ENCODE data around the gene CNN1. TPM values are rescaled to one million over a fixed set of nuclear protein-coding genes. Genes with fewer than 3 reads are reported as not detected.

The CNN1 gene
- total and polyA plus RNA-seq, 2 of the 13 experiments (the other 11 are each of a cell fraction or from before 2014, with no cell fraction given): 0.70 to 1.1 TPM

DNA sequence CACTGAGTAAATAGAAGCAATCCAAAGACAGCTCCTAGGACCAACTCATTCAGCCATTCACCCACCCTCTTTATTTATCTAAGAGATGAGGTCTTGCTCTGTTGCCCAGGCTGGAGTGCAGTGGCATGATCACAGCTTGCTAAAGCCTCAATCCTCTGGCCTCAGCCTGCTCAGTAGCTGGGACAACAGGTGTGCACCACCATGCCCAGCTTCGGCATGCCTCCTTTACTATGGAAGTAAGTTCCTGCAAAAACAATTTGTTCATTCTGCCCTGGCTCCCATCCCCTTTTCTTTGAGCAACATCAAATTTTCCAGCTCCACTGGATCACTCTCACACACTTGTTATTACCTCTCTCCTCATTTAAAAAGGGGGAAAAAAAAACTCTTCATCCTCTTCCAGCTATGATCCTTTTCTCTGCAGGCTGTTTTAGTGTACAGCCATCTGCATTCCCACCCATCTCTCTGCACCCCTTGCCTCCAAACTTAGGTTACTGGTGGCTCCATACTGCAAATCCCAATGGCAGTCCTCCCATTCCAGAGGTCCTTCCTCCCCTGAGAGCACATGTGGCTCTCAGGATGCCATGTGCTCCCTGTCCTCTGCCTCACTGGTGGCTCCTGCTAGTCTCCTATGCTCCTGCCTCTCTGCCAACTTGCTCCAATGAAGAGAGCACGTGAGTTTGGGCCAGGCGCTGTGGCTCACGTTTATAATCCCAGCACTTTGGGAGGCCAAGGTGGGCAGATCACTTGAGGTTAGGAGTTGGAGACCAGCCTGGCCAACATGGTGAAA is 18.2 kb downstream of the CNN1 start:
- Histone ChIP-seq H3K36me3 (replicated peaks in 1 of 2; ENCODE audit: control insufficient read depth in 1 of 2, insufficient read depth in 2 of 2, low read length in 2 of 2) (peaks cover 5 to 15% of the 10 kb centered on the region in 2 experiments; a peak in 4 of 5 replicates), H3K79me2 (ENCODE audit: insufficient read depth, low read length) (peaks cover 32% of the 10 kb centered on the region), H3K4me3 (replicated peaks in 1 of 3; ENCODE audit: insufficient read depth in 1 of 3, low read depth in 2 of 3, low read length in 3 of 3) (no peak overlapping the region), H3K9ac (ENCODE audit: insufficient read depth, low read depth, low read length) (no peak overlapping the region), H3K4me1 (ENCODE audit: insufficient read depth, low read length) (peaks cover 31% of the 10 kb centered on the region), H3K9me3 (ENCODE audit: low read length) (no peaks in the 10 kb centered on the region), H3K27ac (ENCODE audit: extremely low read length, insufficient read depth, low read length) (no peak overlapping the region), H2AFZ (ENCODE audit: low read length) (no peak overlapping the region), H4K20me1 (ENCODE audit: insufficient read depth, low read length) (no peaks in the 10 kb centered on the region), H3K4me2 (ENCODE audit: low read depth, low read length) (0 out of 2 replicates have a peak overlapping the region, but pooled peaks have one; percentile 1), H3K27me3 (ENCODE audit: control insufficient read depth in 1 of 2, insufficient read depth in 2 of 2, low read length in 2 of 2) (no peaks in the 10 kb centered on the region)
- intact Hi-C loops (cut with micrococcal nuclease; ENCODE audit: unreplicated experiment) (no loop called here), in situ Hi-C loops (cut with HindIII; ENCODE audit: extremely low pct_ligation_motif_present, low pct_unique_long_range_greater_than_20kb) (no loop called here)
- BruUV-seq (replicated peaks): no TSS peak
- ChIA-PET CTCF (ENCODE audit: low intra/inter-chr PET ratio, low total read pairs) (no interaction called here), POLR2A (no interaction called here)
- WGBS (ENCODE audit: low lambda C conversion rate): 90% methylated on average over 4 of the region's 4 CpGs
- no peak for TF ChIP-seq BORCS8-MEF2B (CRISPR knock-in tag; IDR thresholded peaks at IDR 0.05)
- peak; percentile 74 for TF ChIP-seq ZNF263 (CRISPR knock-in tag; IDR thresholded peaks at IDR 0.05)
- TF ChIP-seq, protein P1, sequence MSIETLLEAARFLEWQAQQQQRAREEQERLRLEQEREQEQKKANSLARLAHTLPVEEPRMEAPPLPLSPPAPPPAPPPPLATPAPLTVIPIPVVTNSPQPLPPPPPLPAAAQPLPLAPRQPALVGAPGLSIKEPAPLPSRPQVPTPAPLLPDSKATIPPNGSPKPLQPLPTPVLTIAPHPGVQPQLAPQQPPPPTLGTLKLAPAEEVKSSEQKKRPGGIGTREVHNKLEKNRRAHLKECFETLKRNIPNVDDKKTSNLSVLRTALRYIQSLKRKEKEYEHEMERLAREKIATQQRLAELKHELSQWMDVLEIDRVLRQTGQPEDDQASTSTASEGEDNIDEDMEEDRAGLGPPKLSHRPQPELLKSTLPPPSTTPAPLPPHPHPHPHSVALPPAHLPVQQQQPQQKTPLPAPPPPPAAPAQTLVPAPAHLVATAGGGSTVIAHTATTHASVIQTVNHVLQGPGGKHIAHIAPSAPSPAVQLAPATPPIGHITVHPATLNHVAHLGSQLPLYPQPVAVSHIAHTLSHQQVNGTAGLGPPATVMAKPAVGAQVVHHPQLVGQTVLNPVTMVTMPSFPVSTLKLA (IDR thresholded peaks at IDR 0.05): peak; percentile 99
- no peak for FAIRE-seq
- DNase-seq (ENCODE audit: low spot score): no peak
- no peak for ATAC-seq

Data from HepG2 (cell line).